ENCODE measurements around the gene HPSE2.

HPSE2 gene

GRCh38 chr10:98424295-98425254, 811.1 kb downstream of the HPSE2 start:
- CTCF ChIA-PET = interaction anchor here (0.7 to 1.7 kb wide), 8 partner anchors 9 to 186 kb away, joined by 3 to 5 read pairs (median 3); no protein-coding TSS in a partner anchor
- H3K4me1 ChIP-seq (ENCODE audit: control extremely low read depth in 1 of 4, control insufficient read depth in 4 of 4, insufficient read depth in 4 of 4, low read length in 3 of 4) = no peaks in the 10 kb centered on the region
- H3K36me3 ChIP-seq (ENCODE audit: control insufficient read depth in 4 of 4, insufficient read depth in 4 of 4, low read length in 3 of 4) = peaks cover 5 to 72% (median 50%) of the 10 kb centered on the region in 4 experiments
- POLR2A ChIA-PET = interaction anchor here (0.6 to 1.0 kb wide), 2 partner anchors 11 to 13 kb away, joined by 3 read pairs; no protein-coding TSS in a partner anchor
- no peak for DNase-seq
- no peaks in the 10 kb centered on the region for H3K27me3 ChIP-seq (replicated peaks in 2 of 5; ENCODE audit: control insufficient read depth in 4 of 5, insufficient read depth in 5 of 5, low read length in 4 of 5)
- H3K9me3 ChIP-seq (ENCODE audit: control extremely low read depth in 1 of 5, control insufficient read depth in 4 of 5, insufficient read depth in 2 of 5, low read depth in 1 of 5, low read length in 4 of 5) = no peaks in the 10 kb centered on the region
- 99% methylated on average over 19 of the region's 23 CpGs for WGBS (ENCODE audit: insufficient coverage)
- no peak overlapping the region for H3K4me3 ChIP-seq (ENCODE audit: control insufficient read depth in 1 of 7, extremely low read depth in 1 of 7, insufficient read depth in 4 of 7, low read depth in 2 of 7, low read length in 6 of 7)
- no peak overlapping the region for H3K27ac ChIP-seq (ENCODE audit: insufficient read depth in 1 of 2, low read depth in 1 of 2, low read length in 2 of 2, poor library complexity in 1 of 2, severe bottlenecking in 2 of 2)

GRCh38 chr10:98423691-98424120, 811.9 kb downstream of the HPSE2 start:
- H3K36me3 ChIP-seq (ENCODE audit: control insufficient read depth in 4 of 4, insufficient read depth in 4 of 4, low read length in 3 of 4) = peaks cover 8 to 75% (median 54%) of the 10 kb centered on the region in 4 experiments
- CTCF ChIA-PET = interaction anchor here (0.7 to 1.1 kb wide), 4 partner anchors 10 to 185 kb away, joined by 3 to 4 read pairs (median 3); partner anchors contain the start of gene LOXL4

GRCh38 chr10:98422182-98422581, 813.5 kb downstream of the HPSE2 start:
- H3K27ac ChIP-seq (ENCODE audit: insufficient read depth in 1 of 2, low read depth in 1 of 2, low read length in 2 of 2, poor library complexity in 1 of 2, severe bottlenecking in 2 of 2) = no peak overlapping the region
- no peaks in the 10 kb centered on the region for H3K27me3 ChIP-seq (replicated peaks in 2 of 5; ENCODE audit: control insufficient read depth in 4 of 5, insufficient read depth in 5 of 5, low read length in 4 of 5)
- CTCF ChIA-PET = interaction anchor here (0.7 kb wide), 1 partner anchor 10 kb away, joined by 3 read pairs; no protein-coding TSS in a partner anchor
- DNase-seq = no peak
- H3K4me1 ChIP-seq (ENCODE audit: control extremely low read depth in 1 of 4, control insufficient read depth in 4 of 4, insufficient read depth in 4 of 4, low read length in 3 of 4) = no peaks in the 10 kb centered on the region
- H3K36me3 ChIP-seq (ENCODE audit: control insufficient read depth in 4 of 4, insufficient read depth in 4 of 4, low read length in 3 of 4) = peaks cover 11 to 76% (median 54%) of the 10 kb centered on the region in 4 experiments
- no peak overlapping the region for H3K4me3 ChIP-seq (ENCODE audit: control insufficient read depth in 1 of 7, extremely low read depth in 1 of 7, insufficient read depth in 4 of 7, low read depth in 2 of 7, low read length in 6 of 7)
- 98% methylated on average over 10 of the region's 10 CpGs for whole genome bisulfite sequencing (ENCODE audit: insufficient coverage)
- H3K9me3 ChIP-seq (ENCODE audit: control extremely low read depth in 1 of 5, control insufficient read depth in 4 of 5, insufficient read depth in 2 of 5, low read depth in 1 of 5, low read length in 4 of 5) = no peaks in the 10 kb centered on the region
- POLR2A ChIA-PET = no interaction called here

More at GRCh38 chr10:98423691-98424120, 811.9 kb downstream of the HPSE2 start:
- Histone ChIP-seq H3K9me3 (ENCODE audit: control extremely low read depth in 1 of 5, control insufficient read depth in 4 of 5, insufficient read depth in 2 of 5, low read depth in 1 of 5, low read length in 4 of 5) (no peaks in the 10 kb centered on the region), H3K4me1 (ENCODE audit: control extremely low read depth in 1 of 4, control insufficient read depth in 4 of 4, insufficient read depth in 4 of 4, low read length in 3 of 4) (no peaks in the 10 kb centered on the region), H3K27ac (ENCODE audit: insufficient read depth in 1 of 2, low read depth in 1 of 2, low read length in 2 of 2, poor library complexity in 1 of 2, severe bottlenecking in 2 of 2) (no peak overlapping the region), H3K27me3 (replicated peaks in 2 of 5; ENCODE audit: control insufficient read depth in 4 of 5, insufficient read depth in 5 of 5, low read length in 4 of 5) (no peaks in the 10 kb centered on the region), H3K4me3 (ENCODE audit: control insufficient read depth in 1 of 7, extremely low read depth in 1 of 7, insufficient read depth in 4 of 7, low read depth in 2 of 7, low read length in 6 of 7) (no peak overlapping the region)
- POLR2A ChIA-PET = interaction anchor here (0.6 kb wide), 1 partner anchor 31 kb away, joined by 4 read pairs; no protein-coding TSS in a partner anchor
- WGBS (ENCODE audit: insufficient coverage) = 95% methylated on average over 9 of the region's 9 CpGs
- DNase-seq = no peak

GRCh38 chr10:98420786-98421185, 814.9 kb downstream of the HPSE2 start:
- Histone ChIP-seq H3K4me3 (ENCODE audit: control insufficient read depth in 1 of 7, extremely low read depth in 1 of 7, insufficient read depth in 4 of 7, low read depth in 2 of 7, low read length in 6 of 7) (no peak overlapping the region), H3K27me3 (replicated peaks in 2 of 5; ENCODE audit: control insufficient read depth in 4 of 5, insufficient read depth in 5 of 5, low read length in 4 of 5) (no peaks in the 10 kb centered on the region), H3K27ac (ENCODE audit: insufficient read depth in 1 of 2, low read depth in 1 of 2, low read length in 2 of 2, poor library complexity in 1 of 2, severe bottlenecking in 2 of 2) (no peak overlapping the region), H3K9me3 (ENCODE audit: control extremely low read depth in 1 of 5, control insufficient read depth in 4 of 5, insufficient read depth in 2 of 5, low read depth in 1 of 5, low read length in 4 of 5) (no peaks in the 10 kb centered on the region), H3K36me3 (ENCODE audit: control insufficient read depth in 4 of 4, insufficient read depth in 4 of 4, low read length in 3 of 4) (peaks cover 11 to 77% (median 52%) of the 10 kb centered on the region in 4 experiments), H3K4me1 (ENCODE audit: control extremely low read depth in 1 of 4, control insufficient read depth in 4 of 4, insufficient read depth in 4 of 4, low read length in 3 of 4) (no peaks in the 10 kb centered on the region)
- POLR2A ChIA-PET = no interaction called here
- 95% methylated on average over 7 of the region's 9 CpGs for WGBS (ENCODE audit: insufficient coverage)
- DNase-seq = no peak
- CTCF ChIA-PET = no interaction called here

- Histone ChIP-seq H3K4me3 (ENCODE audit: control insufficient read depth in 1 of 7, extremely low read depth in 1 of 7, insufficient read depth in 4 of 7, low read depth in 2 of 7, low read length in 6 of 7) (no peak overlapping the region), H3K9me3 (ENCODE audit: control extremely low read depth in 1 of 5, control insufficient read depth in 4 of 5, insufficient read depth in 2 of 5, low read depth in 1 of 5, low read length in 4 of 5) (no peaks in the 10 kb centered on the region), H3K4me1 (ENCODE audit: control extremely low read depth in 1 of 4, control insufficient read depth in 4 of 4, insufficient read depth in 4 of 4, low read length in 3 of 4) (peaks cover 0 to 5% (median 4%) of the 10 kb centered on the region in 4 experiments), H3K27me3 (replicated peaks in 2 of 5; ENCODE audit: control insufficient read depth in 4 of 5, insufficient read depth in 5 of 5, low read length in 4 of 5) (no peaks in the 10 kb centered on the region), H3K36me3 (ENCODE audit: control insufficient read depth in 4 of 4, insufficient read depth in 4 of 4, low read length in 3 of 4) (peaks cover 10 to 71% (median 47%) of the 10 kb centered on the region in 4 experiments), H3K27ac (ENCODE audit: insufficient read depth in 1 of 2, low read depth in 1 of 2, low read length in 2 of 2, poor library complexity in 1 of 2, severe bottlenecking in 2 of 2) (no peak overlapping the region)
- no peak for DNase-seq
- 98% methylated on average over 16 of the region's 17 CpGs for WGBS (ENCODE audit: insufficient coverage)
- POLR2A ChIA-PET = no interaction called here
- CTCF ChIA-PET = no interaction called here
Measured at GRCh38 chr10:98419469-98420261, 816.0 kb downstream of the HPSE2 start.

GRCh38 chr10:98418665-98419468, 816.8 kb downstream of the HPSE2 start:
- Histone ChIP-seq H3K27me3 (replicated peaks in 2 of 5; ENCODE audit: control insufficient read depth in 4 of 5, insufficient read depth in 5 of 5, low read length in 4 of 5) (no peaks in the 10 kb centered on the region), H3K4me1 (ENCODE audit: control extremely low read depth in 1 of 4, control insufficient read depth in 4 of 4, insufficient read depth in 4 of 4, low read length in 3 of 4) (peaks cover 0 to 12% (median 11%) of the 10 kb centered on the region in 4 experiments), H3K27ac (ENCODE audit: insufficient read depth in 1 of 2, low read depth in 1 of 2, low read length in 2 of 2, poor library complexity in 1 of 2, severe bottlenecking in 2 of 2) (no peak overlapping the region), H3K9me3 (ENCODE audit: control extremely low read depth in 1 of 5, control insufficient read depth in 4 of 5, insufficient read depth in 2 of 5, low read depth in 1 of 5, low read length in 4 of 5) (no peaks in the 10 kb centered on the region), H3K4me3 (ENCODE audit: control insufficient read depth in 1 of 7, extremely low read depth in 1 of 7, insufficient read depth in 4 of 7, low read depth in 2 of 7, low read length in 6 of 7) (no peak overlapping the region), H3K36me3 (ENCODE audit: control insufficient read depth in 4 of 4, insufficient read depth in 4 of 4, low read length in 3 of 4) (peaks cover 10 to 63% (median 43%) of the 10 kb centered on the region in 4 experiments)
- WGBS (ENCODE audit: insufficient coverage) = 95% methylated on average over 15 of the region's 18 CpGs
- ChIA-PET POLR2A (no interaction called here), CTCF (no interaction called here)
- no peak for DNase-seq
